Right cardiac atrium (tissue), 5 donors: ENCODE measurements around the gene ABCB8. TPM values are rescaled to one million over a fixed set of nuclear protein-coding genes. Genes with fewer than 3 reads are reported as not detected.
A peak's percentile ranks its signal among the peaks of the same experiment; 100 is the strongest.

Experiments
- ATAC-seq, 2 donors: fragments of 200-7000 bp; cut with Tn5 transposase; one replicate each; pipeline versions ENCODE4 v1.8.0 to v1.9.1; 2020; ENCODE audit warnings: moderate library complexity in 2 of 2, mild to moderate bottlenecking in 1 of 2
- DNase-seq, 3 donors: peaks; one replicate each; pipeline ENCODE4 v3.0.0-alpha.2; 2020
- H3K27ac ChIP-seq: one replicate; pipeline ENCODE4 v1.5.1; 2013; ENCODE audit warnings: mild to moderate bottlenecking, low read length, control low read depth, moderate library complexity
- H3K27me3 ChIP-seq: one replicate; pipeline ENCODE4 v1.6.1; 2013; ENCODE audit not compliant: control insufficient read depth, insufficient read depth
- H3K4me1 ChIP-seq: one replicate; pipeline ENCODE4 v1.6.1; 2013; ENCODE audit warnings: low read length; ENCODE audit not compliant: control insufficient read depth, insufficient read depth
- H3K4me3 ChIP-seq: one replicate; pipeline ENCODE4 v1.5.1; 2013; ENCODE audit warnings: low read length, control low read depth
- H3K9me3 ChIP-seq: one replicate; pipeline ENCODE4 v1.6.1; 2013; ENCODE audit warnings: low read length; ENCODE audit not compliant: control insufficient read depth
- WGBS: extraction: QIAGEN DNeasy Blood & Tissue Kit; methylation state at CpG from one replicate; pipeline ENCODE4 v1.1.7; 2013; 5-methylcytosine and 5-hydroxymethylcytosine counted together
- intact Hi-C, 4 donors: fragments of 100-400 bp; cut with DNase I; formaldehyde crosslinking; loops; one replicate each; pipeline versions ENCODE4 v1.11.0 to v1.14.0; 2022 to 2023
- polyA plus RNA-seq: library from polyadenylated mRNA; stranded (reverse); fragments of 200-250 nt; gene quantifications from one replicate; pipeline ENCODE4 v1.2.3, GENCODE V29; 2013
- total RNA-seq, 4 donors: library from RNA; stranded (reverse); fragmentation: NEBNext Ultra II Directional; extraction: Animal tissue kit (Norgen Biotek cat#: 25700); gene quantifications; one replicate each; pipeline ENCODE4 v1.2.1, GENCODE V29; 2021
- donor health status: healthy with polysubstance abuse.
- donor health status: DM: no; HTN: yes; CAD: no.
- donor health status: DM: no; HTN: no; CAD: no.
- donor health status: DM: no; HTN: yes; CAD: no; lungs with severe emphysema.
- donor health status: DM: yes; HTN: yes; CAD: no.

The ABCB8 gene
- total and polyA plus RNA-seq, 5 donors, result 19.6 to 24.5 (median 22.6) TPM

- intact Hi-C loops, result loop anchor here in 1 of 4 donors (10.0 kb wide), 1 partner anchor 58 kb away; the partner anchor contains the start of genes ABCB8 and ATG9B
- peaks cover 5% of the 10 kb centered on the region for H3K4me1 ChIP-seq
- no peaks in the 10 kb centered on the region for H3K9me3 ChIP-seq
- H3K4me3 ChIP-seq, result peak overlapping the region; percentile 94
- no peaks in the 10 kb centered on the region for H3K27me3 ChIP-seq
- 55% methylated on average over 42 of the region's 42 CpGs for WGBS
- H3K27ac ChIP-seq, result peak overlapping the region; percentile 80
- peak in 2 of 3 donors; percentile 71 to 76 for DNase-seq
- no peak for ATAC-seq
These were observed 54.2 kb downstream of the ABCB8 start for GRCh38 chr7:151082141-151083070.

DNA sequence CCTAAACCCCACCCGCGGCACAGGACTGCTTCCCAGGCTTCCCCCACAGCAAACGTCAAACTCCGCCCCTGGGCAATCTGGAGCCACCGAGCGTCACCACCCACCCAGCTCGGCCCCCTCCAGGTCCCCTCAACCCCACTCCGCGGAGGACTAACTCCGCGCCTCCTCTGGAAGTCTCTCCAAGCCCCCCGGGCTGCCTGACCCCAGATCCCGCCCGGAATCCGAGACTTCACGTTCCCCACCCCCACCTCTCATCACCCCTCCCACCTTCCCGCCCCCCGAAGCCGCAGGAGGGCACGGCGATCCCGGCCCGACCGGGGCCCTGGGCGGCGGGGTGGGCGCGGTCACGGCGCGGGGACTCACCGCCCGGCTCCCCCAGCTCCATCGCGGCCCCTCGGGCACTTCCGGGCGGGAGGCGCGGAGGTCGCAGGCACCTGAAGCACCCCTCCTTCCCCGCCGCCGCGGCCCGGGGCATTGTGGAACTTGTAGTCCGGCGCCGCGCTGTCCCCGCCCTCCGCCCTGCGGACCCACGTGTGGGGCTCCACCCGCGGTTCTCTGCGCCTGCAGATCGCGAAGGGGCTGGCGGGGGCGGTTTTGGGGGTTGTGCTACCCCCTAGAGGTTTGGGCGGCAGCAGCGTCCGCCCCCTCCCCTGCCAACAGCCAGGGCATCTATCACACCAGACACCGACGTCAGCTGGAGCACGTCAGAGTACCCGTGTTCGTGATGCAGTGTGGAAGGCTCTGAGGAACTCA, 55.0 kb downstream of the ABCB8 start, which contains the start of gene TMUB1:
Gene TMUB1, minus strand, starts transcription at position 423 of the 753 bp plus-strand sequence. CDS start 930 bp downstream, outside the sequence.
- Histone ChIP-seq H3K4me3 (peak within 1 kb of the TSS; percentile 94), H3K4me1 (peaks cover 10% of the 10 kb centered on the region), H3K27me3 (no peaks in the 10 kb centered on the region), H3K9me3 (no peaks in the 10 kb centered on the region), H3K27ac (peak within 1 kb of the TSS; percentile 80)
- WGBS, result under 1% methylated on average over 69 of the region's 69 CpGs
- DNase-seq (peak; percentile 87 to 94 (median 93)), ATAC-seq (peak; percentile 28 to 30)
- intact Hi-C loops, result loop anchor here in 1 of 4 donors (10.0 kb wide), 1 partner anchor 58 kb away; the partner anchor contains the start of genes ABCB8 and ATG9B

DNA sequence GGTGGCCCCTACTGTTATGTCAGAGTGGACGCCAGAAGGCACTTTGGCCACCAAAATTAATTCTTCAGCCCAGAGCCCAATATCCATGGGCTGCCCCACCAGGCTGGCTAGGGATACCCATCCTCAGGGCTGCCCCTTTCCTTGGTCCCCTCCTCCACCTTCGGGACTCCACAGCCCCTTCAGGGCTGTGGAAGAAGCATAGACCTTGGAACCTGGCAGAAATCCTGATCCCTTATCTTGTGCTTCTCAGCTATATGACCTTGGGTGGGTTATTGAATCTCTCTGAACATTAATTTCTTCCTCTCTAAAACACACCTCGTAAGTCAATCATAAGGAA, 55.5 kb downstream of the ABCB8 start:
- Histone ChIP-seq H3K27ac (no peak overlapping the region), H3K4me1 (peaks cover 11% of the 10 kb centered on the region), H3K4me3 (peak overlapping the region; percentile 94), H3K27me3 (no peaks in the 10 kb centered on the region), H3K9me3 (no peaks in the 10 kb centered on the region)
- ATAC-seq, result no peak
- DNase-seq, result no peak
- WGBS, result 25% methylated on average over 3 of the region's 3 CpGs
- intact Hi-C loops, result loop anchor here in 1 of 4 donors (10.0 kb wide), 1 partner anchor 59 kb away; the partner anchor contains the start of genes ABCB8 and ATG9B

DNA sequence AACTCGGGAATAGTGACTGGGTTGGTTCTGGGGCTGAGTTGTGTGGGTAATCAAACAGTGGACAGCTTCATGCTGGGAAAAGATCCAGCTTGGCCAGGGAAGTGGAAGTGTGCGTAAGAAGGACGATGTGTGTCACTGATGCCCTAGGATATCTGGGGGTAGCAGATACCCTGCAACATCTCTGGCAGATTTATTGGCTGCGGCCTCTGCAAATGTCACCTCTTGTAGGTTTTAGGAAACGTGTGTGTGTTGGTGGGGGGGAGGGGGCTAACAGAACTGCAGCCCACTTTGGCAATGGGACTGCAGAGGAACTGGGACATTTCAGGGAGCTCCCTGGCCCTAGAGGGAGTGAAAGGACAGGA, 57.1 kb downstream of the ABCB8 start:
- Histone ChIP-seq H3K4me3 (no peak overlapping the region), H3K9me3 (no peaks in the 10 kb centered on the region), H3K27ac (peak overlapping the region; percentile 61), H3K4me1 (peaks cover 14% of the 10 kb centered on the region), H3K27me3 (no peaks in the 10 kb centered on the region)
- DNase-seq, result peak in 1 of 3 donors; percentile 46
- no peak for ATAC-seq
- intact Hi-C loops, result loop anchor here in 1 of 4 donors (10.0 kb wide), 1 partner anchor 61 kb away; the partner anchor contains the start of genes ABCB8 and ATG9B
- WGBS, result 25% methylated on average over 5 of the region's 5 CpGs

GRCh38 chr7:151085691-151086620, 57.7 kb downstream of the ABCB8 start, which contains the start of gene AGAP3:
Gene AGAP3, plus strand, starts transcription at chr7:151086475. Its CDS starts 267 bp downstream, at chr7:151086742.
- no peaks in the 10 kb centered on the region for H3K9me3 ChIP-seq
- WGBS, result 1% methylated on average over 83 of the region's 84 CpGs
- intact Hi-C loops, result loop anchor here in 1 of 4 donors (10.0 kb wide), 1 partner anchor 61 kb away; the partner anchor contains the start of genes ABCB8 and ATG9B
- H3K4me1 ChIP-seq, result peaks cover 16% of the 10 kb centered on the region
- peak; percentile 64 to 74 for ATAC-seq
- H3K27ac ChIP-seq, result peak within 1 kb of the TSS; percentile 61
- no peaks in the 10 kb centered on the region for H3K27me3 ChIP-seq
- DNase-seq, result peak; percentile 90 to 96 (median 96)
- H3K4me3 ChIP-seq, result peak within 1 kb of the TSS; percentile 57

- no peaks in the 10 kb centered on the region for H3K9me3 ChIP-seq
- H3K4me1 ChIP-seq, result peaks cover 16% of the 10 kb centered on the region
- DNase-seq (peak in 1 of 3 donors; percentile 75), ATAC-seq (no peak)
- under 1% methylated on average over 48 of the region's 56 CpGs for WGBS
- H3K27ac ChIP-seq, result peak overlapping the region; percentile 45
- intact Hi-C loops, result loop anchor here in 1 of 4 donors (10.0 kb wide), 1 partner anchor 62 kb away; the partner anchor contains the start of genes ABCB8 and ATG9B
- peak overlapping the region; percentile 57 for H3K4me3 ChIP-seq
- H3K27me3 ChIP-seq, result no peaks in the 10 kb centered on the region
These were observed 58.6 kb downstream of the ABCB8 start for GRCh38 chr7:151086802-151087244.

DNA sequence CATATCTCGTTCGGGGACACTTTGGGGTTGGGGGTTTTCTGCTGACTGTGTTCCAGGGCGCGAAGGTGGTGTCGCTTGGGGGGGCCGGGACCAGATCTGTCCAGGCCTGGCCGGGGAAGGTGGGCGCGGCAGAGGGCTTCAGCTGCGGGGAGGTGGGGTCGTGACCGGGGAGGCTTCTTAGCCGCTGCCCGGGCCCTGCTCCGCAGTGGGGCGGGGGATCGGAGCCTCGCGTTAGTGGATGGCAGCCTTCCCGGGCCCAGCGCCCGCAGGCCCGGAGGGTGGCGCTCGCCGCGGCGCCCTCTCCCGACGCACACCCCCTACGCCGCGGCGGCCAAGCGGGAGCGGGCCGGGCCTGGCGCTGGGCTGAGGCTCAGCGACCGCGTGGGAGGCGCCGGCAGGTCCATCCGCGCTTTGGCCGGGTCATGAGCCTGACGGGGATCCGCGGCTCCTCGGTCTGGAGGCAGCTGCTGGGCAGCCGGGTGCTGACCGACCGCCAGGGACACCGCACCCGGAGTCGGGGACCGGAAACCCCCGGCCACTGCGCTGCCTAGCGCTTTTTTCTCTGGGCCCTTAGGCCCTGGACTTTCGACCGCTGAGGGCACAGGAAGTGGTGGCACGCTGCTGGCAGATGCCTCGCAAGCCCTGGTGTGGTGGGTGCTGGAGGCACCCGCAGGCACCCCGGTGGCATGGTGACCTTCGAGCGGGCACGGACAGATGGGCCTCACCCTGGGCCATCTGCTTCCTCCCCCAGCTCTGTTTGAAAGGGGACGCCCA, 59.2 kb downstream of the ABCB8 start:
- peaks cover 10% of the 10 kb centered on the region for H3K4me1 ChIP-seq
- no peaks in the 10 kb centered on the region for H3K9me3 ChIP-seq
- no peaks in the 10 kb centered on the region for H3K27me3 ChIP-seq
- H3K4me3 ChIP-seq, result peak overlapping the region; percentile 57
- peak overlapping the region; percentile 94 for H3K27ac ChIP-seq
- intact Hi-C loops, result loop anchor here in 1 of 4 donors (10.0 kb wide), 1 partner anchor 63 kb away; the partner anchor contains the start of genes ABCB8 and ATG9B
- ATAC-seq, result peak; percentile 51 to 66
- 1% methylated on average over 70 of the region's 70 CpGs for WGBS
- peak; percentile 78 to 91 (median 91) for DNase-seq

GRCh38 chr7:151088019-151088855, 60.0 kb downstream of the ABCB8 start:
- DNase-seq (peak in 2 of 3 donors; percentile 59 to 67), ATAC-seq (peak in 1 of 2 donors; percentile 17)
- peak overlapping the region; percentile 94 for H3K27ac ChIP-seq
- H3K4me1 ChIP-seq, result peaks cover 10% of the 10 kb centered on the region
- H3K27me3 ChIP-seq, result no peaks in the 10 kb centered on the region
- no peaks in the 10 kb centered on the region for H3K9me3 ChIP-seq
- WGBS, result 39% methylated on average over 16 of the region's 16 CpGs
- intact Hi-C loops, result loop anchor here in 1 of 4 donors (10.0 kb wide), 1 partner anchor 63 kb away; the partner anchor contains the start of genes ABCB8 and ATG9B
- H3K4me3 ChIP-seq, result peak overlapping the region; percentile 57
